Ishikawa (cell line): Measurements from ENCODE around the gene ARHGAP40.

Experiments used
- EP300 ChIP-seq: IDR thresholded peaks from 2 replicates; pipeline ENCODE4 v1.6.1; 2012; ENCODE audit warnings: borderline replicate concordance
- NFIC ChIP-seq: IDR thresholded peaks from 2 replicates; pipeline ENCODE4 v1.6.1; 2012
- RAD21 ChIP-seq: IDR thresholded peaks from 2 replicates; pipeline ENCODE4 v1.6.1; 2012; ENCODE audit warnings: low read depth
- REST ChIP-seq: IDR thresholded peaks from 2 replicates; pipeline ENCODE4 v1.6.1; 2012; ENCODE audit warnings: low read depth, mild to moderate bottlenecking
- USF1 ChIP-seq: IDR thresholded peaks from 2 replicates; pipeline ENCODE4 v1.6.1; 2012
- YY1 ChIP-seq: IDR thresholded peaks from 2 replicates; pipeline ENCODE4 v1.6.1; 2012; ENCODE audit warnings: low read depth

GRCh38 chr20:38685271-38685670 lies 83.7 kb downstream of the ARHGAP40 start:
- no peak for TF ChIP-seq RAD21
- TF ChIP-seq NFIC, result no peak
- TF ChIP-seq USF1, result no peak
- TF ChIP-seq REST, result no peak
- no peak for TF ChIP-seq EP300
- TF ChIP-seq YY1, result no peak
